Fibroblast of the aortic adventitia (primary cell): ENCODE results near the gene PPP2R2C. TPM values are rescaled to one million over a fixed set of nuclear protein-coding genes. Genes with fewer than 3 reads are reported as not detected.

Experiments used
- DNase-seq: peaks from one replicate; pipeline ENCODE4 v3.0.0-alpha.2; 2010; ENCODE audit warnings: low read depth
- H3K4me3 ChIP-seq: 2 replicates; pipeline ENCODE4 v1.5.1; 2011; ENCODE audit warnings: low read depth, mild to moderate bottlenecking, control low read depth, low read length, moderate library complexity
- total RNA-seq: library from RNA; depleted of rRNA; stranded (reverse); fragments of >200 nt; gene quantifications from 2 replicates; pipeline ENCODE4 v1.2.3, GENCODE V29; 2012; ENCODE audit warnings: low replicate concordance
- TF ChIP-seq, protein P1 (sequence below): IDR thresholded peaks from 2 replicates; pipeline ENCODE4 v1.5.1; 2011; ENCODE audit warnings: mild to moderate bottlenecking, low read length, control low read depth, inconsistent platforms; ENCODE audit not compliant: insufficient read depth

PPP2R2C gene
- total RNA-seq, 1 donor = not detected

DNA sequence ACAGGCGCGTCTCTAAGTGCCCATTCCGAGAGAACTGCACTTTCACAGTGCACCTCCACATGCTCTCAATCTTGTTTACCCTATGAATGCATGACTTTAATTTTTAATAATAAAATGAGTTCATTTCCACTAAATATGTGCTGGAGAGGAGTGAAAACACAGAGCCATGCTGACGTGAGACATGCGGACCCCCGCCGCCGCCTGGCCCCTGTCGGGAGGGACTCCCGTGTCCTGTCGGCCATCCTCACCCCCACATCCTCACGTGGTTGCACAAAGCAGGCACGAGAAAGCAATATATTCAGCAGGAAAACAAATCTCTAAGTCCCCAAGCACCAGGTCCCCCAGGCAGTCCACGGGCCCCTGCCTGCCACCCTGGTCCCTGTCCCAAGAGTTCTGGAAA is 23.1 kb downstream of the PPP2R2C start:
- TF ChIP-seq, protein P1, sequence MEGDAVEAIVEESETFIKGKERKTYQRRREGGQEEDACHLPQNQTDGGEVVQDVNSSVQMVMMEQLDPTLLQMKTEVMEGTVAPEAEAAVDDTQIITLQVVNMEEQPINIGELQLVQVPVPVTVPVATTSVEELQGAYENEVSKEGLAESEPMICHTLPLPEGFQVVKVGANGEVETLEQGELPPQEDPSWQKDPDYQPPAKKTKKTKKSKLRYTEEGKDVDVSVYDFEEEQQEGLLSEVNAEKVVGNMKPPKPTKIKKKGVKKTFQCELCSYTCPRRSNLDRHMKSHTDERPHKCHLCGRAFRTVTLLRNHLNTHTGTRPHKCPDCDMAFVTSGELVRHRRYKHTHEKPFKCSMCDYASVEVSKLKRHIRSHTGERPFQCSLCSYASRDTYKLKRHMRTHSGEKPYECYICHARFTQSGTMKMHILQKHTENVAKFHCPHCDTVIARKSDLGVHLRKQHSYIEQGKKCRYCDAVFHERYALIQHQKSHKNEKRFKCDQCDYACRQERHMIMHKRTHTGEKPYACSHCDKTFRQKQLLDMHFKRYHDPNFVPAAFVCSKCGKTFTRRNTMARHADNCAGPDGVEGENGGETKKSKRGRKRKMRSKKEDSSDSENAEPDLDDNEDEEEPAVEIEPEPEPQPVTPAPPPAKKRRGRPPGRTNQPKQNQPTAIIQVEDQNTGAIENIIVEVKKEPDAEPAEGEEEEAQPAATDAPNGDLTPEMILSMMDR = no peak
- H3K4me3 ChIP-seq = no peak overlapping the region
- no peak for DNase-seq

DNA sequence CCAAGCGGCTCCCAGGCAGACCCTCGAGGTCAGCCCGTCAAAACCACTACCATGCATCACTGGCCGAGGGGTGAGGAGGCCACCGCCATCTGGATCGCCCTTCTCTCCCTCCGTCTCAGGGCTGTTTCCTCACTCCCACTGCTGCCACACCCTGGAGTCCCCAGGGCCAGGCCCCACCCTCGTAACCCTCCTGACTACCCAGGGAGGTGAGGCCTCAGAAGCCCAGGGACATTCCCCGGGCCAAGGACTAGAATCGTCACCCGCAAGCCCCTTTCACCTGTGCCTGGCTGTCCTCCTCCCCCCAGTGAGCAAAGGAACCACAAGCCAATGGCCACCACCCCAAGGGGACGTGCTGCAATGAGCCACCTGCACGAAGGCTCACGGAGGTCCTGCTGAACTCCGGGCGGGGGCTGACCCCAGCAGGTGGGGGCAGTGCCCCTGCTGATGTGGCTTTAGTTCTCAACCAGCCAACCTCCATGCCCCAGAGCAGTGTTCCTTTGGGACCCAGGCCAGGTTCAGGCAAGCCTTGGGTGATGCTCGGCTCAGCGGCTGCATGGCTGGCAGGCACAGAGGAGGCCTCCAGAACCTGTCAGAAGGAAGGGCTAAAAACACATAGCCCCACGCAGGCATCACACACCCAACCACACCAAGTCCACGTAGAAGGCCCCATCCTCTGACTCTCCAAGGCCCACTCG is 23.8 kb downstream of the PPP2R2C start:
- no peak for DNase-seq

DNA sequence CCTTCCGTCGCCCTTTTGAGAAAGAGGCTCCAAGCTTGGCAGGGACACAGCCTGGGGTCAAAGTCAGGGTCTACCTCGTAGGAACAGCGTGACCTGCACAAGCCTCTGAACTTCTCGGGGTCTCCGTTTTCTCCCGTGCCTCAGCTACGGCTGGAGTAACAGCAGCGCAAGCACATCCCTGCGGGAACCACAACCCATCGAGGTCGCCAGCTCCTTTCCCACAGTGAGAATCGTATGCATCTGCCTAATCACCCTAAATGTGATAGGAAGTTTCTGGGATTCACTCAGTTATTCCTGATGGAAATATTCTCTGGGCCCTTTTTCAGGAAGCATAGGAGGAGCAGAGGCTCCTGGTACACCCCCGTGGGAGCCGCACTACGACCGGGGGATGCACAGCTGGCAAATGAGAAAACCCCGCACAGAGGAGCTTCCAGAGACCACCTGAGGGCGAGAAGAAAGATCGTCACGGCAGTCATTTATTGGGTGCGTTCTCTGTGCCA is 24.7 kb downstream of the PPP2R2C start:
- TF ChIP-seq, protein P1 = no peak
- DNase-seq = no peak
- no peak overlapping the region for H3K4me3 ChIP-seq

More for the DNA sequence above, 23.8 kb downstream of the PPP2R2C start:
- TF ChIP-seq, protein P1 = no peak
- H3K4me3 ChIP-seq = no peak overlapping the region

DNA sequence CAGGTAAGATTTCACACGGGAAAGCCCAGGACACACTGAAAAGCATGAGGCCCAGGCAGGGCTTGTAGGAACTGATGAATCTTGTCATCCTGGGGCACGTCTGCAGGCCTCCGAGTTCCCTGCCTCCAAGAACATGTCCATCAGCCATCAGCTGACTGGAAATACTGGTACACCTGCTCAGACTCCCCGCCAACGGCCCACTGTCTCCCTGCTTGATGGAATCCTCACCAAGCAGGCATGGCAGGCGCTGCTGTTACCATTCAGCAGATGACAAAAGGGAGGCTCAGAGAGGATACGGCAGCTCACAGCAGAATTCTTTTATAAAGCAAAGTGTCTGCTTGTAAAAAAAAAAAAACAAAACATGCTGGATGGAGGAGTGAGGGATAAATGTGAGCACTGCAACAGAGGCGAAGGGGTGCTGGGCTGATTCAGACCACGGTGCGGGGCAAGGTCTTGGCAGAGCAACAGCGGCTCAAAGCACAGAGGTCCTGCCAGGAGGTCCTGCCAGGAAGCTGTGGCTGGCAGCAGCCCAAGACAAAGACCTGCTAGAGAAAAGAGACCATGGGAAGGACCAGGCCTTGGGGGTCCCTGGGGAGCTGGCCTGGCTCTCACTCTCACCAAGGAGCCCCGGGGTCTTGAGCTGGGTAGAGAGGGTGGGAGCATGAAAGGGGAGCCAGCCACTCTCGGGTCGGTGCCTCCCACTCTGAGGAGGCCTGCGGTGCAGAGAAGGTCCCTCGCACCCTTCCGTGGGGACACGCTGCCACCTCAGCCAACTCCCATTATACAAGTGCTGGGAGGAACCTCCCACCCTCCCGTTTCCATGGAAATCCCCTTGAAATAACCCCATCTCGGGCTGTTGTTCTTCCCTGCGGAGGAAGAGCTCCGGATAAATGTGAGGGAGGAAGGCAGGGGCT is 25.6 kb downstream of the PPP2R2C start:
- no peak overlapping the region for H3K4me3 ChIP-seq
- DNase-seq = no peak
- TF ChIP-seq, protein P1 = no peak

DNA sequence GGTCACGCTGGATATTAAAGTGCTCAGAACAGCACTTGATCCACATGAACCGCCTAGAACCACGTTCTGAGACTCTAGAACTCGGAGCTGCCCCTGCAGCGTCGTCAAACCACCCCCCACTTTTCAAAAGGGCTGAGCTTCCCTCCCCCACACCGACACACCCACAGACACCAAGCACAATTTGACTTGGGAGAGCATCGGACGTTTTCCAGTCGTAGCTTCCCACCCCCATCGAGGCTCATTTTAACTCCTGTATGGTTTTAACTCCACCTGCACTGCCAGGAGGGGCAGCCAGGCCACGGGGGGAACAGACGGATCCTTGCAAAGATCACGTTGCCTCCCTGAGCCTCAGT is 26.3 kb downstream of the PPP2R2C start:
- no peak for DNase-seq
- TF ChIP-seq, protein P1 = no peak
- H3K4me3 ChIP-seq = no peak overlapping the region

DNA sequence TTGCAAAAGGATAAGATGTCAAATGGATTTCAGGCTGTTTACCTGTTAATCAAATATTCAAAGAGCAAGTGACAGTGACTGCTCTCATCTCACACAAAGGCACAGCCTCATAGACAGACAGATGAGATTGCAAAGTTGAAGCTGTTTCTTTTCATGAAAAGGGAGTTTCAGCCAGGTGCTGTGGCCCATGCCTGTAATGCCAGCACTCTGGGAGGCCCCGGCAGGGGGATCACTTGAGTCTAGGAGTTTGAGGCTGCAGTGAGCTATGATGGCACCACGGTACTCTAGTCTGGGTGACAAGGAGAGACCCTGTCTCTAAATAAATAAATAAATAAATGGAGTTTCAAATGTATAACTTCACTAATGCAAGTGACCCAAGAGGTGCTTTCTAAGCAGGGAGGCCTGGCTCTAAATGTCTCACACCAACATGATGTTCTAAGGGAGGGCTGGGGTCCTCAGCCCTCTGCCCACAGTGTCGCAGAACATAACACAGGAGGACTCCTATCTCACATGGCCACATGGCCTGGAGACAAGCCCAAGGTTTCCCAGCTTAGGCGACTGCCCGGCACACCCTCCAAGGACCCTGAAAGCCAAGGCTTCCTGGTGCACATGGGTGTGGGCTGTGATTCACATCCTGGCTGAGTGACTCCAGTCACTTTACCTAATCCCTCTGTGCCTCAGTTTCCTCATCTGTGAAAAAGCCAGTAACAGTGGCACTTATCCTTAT is 26.8 kb downstream of the PPP2R2C start:
- TF ChIP-seq, protein P1 = no peak
- H3K4me3 ChIP-seq = no peak overlapping the region
- DNase-seq = no peak
